Central memory CD8-positive, alpha-beta T cell (primary cell): ENCODE data around the gene GNPAT.

ENCODE experiments used
- ATAC-seq: fragments of 150-1000 bp; cut with Tn5 transposase; replicated peaks from 2 replicates; pipeline ENCODE4 v1.10.0; 2022; ENCODE audit warnings: mild to moderate bottlenecking, moderate FRiP score, moderate number of reproducible peaks; ENCODE audit not compliant: poor library complexity, severe bottlenecking; ENCODE audit errors: extremely low read depth
- DNase-seq, 2 donors: peaks; one replicate each; pipeline ENCODE4 v3.0.0; 2021; ENCODE audit warnings: low spot score in 2 of 2
- H3K27ac Mint-ChIP-seq: one replicate; pipeline ENCODE4 v1.8.0; 2022; ENCODE audit warnings: low read depth, mild to moderate bottlenecking, moderate library complexity, mixed read lengths
- H3K27me3 Mint-ChIP-seq: one replicate; pipeline ENCODE4 v1.8.0; 2022; ENCODE audit warnings: mixed read lengths
- H3K36me3 Mint-ChIP-seq: one replicate; pipeline ENCODE4 v1.8.0; 2022; ENCODE audit warnings: mild to moderate bottlenecking, moderate library complexity, mixed read lengths; ENCODE audit not compliant: insufficient read depth
- H3K4me1 Mint-ChIP-seq: one replicate; pipeline ENCODE4 v1.8.0; 2022; ENCODE audit warnings: mixed read lengths
- H3K4me3 Mint-ChIP-seq: one replicate; pipeline ENCODE4 v1.8.0; 2022; ENCODE audit warnings: mild to moderate bottlenecking, moderate library complexity, mixed read lengths
- H3K9me3 Mint-ChIP-seq: one replicate; pipeline ENCODE4 v1.8.0; 2022; ENCODE audit warnings: mixed read lengths

The GNPAT gene

DNA sequence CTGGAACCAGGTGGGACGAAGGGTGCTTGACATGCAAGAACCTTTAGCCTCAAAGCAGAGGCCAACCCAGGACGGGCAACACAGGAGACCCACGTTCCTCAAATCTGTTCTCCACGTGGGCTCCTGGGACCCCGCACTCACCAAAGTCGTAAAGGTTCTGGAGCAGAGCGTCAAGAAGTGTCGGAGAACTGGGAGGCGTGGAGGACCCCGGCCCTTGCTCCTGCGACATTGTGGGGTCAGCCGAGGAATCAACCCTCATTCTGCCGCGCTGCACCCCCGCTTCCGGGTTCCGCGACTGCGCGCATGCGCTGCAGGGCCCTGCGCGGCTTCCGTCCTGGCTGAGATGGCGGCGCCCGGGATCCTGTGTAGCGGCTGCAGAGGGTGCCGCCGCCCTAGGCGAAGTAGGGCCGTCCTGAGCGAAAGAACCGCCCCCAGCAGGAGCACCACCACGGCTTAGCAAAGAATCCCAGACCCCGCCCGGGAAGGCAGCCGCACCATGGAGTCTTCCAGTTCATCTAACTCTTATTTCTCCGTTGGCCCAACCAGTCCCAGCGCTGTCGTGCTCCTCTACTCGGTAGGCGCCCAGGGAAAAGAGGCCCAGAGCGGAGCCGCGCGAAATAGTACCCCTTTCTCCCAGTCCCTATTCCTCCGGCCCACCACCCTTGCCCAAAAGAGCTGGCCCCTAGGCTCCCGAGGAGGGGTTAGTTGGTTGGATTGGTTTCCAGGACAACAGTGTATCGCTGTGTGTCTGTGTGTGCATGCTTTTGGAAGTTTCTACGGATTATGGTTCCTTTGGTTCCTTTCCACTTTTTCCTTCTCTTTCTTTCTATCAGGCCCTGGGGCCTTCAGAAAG is at the start of gene GNPAT:
GNPAT (plus strand) TSS at position 330 of the 853 bp plus-strand sequence; CDS start at position 497, 167 bp downstream.
- H3K4me1 Mint-ChIP-seq = peaks cover 67% of the 10 kb centered on the region
- DNase-seq = peak; percentile 84 to 88
- peak within 1 kb of the TSS; percentile 97 for H3K4me3 Mint-ChIP-seq
- peaks cover 30% of the 10 kb centered on the region for H3K36me3 Mint-ChIP-seq
- H3K27me3 Mint-ChIP-seq = no peaks in the 10 kb centered on the region
- peak within 1 kb of the TSS; percentile 97 for H3K27ac Mint-ChIP-seq
- ATAC-seq = peak; percentile 98
- H3K9me3 Mint-ChIP-seq = no peaks in the 10 kb centered on the region

DNA sequence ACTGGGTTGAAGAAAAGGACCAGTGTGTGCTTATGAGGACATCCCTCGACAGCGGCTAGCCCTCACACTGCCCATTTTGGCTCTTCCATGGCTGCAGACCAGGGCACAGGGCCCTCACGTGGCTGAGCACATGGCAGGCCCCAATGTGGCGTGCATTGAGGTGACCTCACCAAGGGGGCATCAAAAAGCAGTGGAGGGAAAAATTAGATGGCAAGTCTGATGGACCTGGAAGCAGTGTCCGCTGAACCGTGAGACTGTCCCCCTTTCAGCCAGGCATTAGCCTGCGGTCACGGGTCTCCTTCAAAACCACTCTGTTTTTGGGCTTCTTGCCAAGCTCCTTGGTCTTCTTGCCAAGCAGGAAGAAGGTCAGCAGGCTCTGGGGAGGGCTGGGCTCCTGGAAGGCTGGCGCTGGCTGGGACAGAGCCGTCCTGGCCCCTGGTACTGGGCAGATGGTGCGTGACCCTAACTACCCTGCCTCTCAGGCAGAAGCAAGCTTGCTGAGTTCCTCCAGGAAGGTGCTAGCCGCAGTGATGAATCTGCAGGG is 48.3 kb upstream of the GNPAT start:
- ATAC-seq (no peak), DNase-seq (no peak)
- H3K4me1 Mint-ChIP-seq = no peaks in the 10 kb centered on the region
- H3K36me3 Mint-ChIP-seq = no peaks in the 10 kb centered on the region
- no peaks in the 10 kb centered on the region for H3K9me3 Mint-ChIP-seq
- no peak overlapping the region for H3K4me3 Mint-ChIP-seq
- no peak overlapping the region for H3K27ac Mint-ChIP-seq
- peaks cover 38% of the 10 kb centered on the region for H3K27me3 Mint-ChIP-seq

DNA sequence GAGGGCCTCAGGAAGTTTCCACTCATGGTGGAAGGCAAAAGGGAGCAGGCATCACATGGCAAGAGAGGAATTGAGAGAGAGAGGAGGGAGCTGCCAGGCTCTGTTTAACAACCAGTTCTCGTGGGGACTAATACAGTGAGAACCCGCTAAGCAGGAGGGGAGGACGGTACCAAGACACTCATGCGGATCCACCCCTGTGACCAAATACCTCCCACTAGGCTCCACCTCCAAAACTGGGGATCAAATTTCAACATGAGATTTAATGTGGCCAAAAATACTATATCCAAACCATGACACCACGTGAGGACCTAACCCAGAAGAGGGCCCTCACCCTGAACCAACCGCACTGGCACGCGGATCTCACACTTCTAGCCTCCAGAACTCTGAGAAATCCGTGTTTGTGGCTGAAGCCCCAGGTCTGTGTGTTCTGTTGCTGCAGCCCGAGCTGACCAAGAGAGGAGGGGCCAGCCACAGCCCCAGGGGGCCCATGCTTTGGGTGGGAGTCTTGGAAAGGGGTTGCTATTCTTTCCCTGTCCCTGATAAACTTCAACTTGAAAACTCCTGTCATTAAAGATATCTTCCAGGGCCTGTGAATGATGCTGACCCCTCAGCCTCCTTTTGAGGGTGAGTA is 47.2 kb upstream of the GNPAT start:
- DNase-seq = no peak
- H3K9me3 Mint-ChIP-seq = no peaks in the 10 kb centered on the region
- H3K27ac Mint-ChIP-seq = no peak overlapping the region
- H3K36me3 Mint-ChIP-seq = no peaks in the 10 kb centered on the region
- no peak overlapping the region for H3K4me3 Mint-ChIP-seq
- no peaks in the 10 kb centered on the region for H3K4me1 Mint-ChIP-seq
- no peak for ATAC-seq
- H3K27me3 Mint-ChIP-seq = peaks cover 31% of the 10 kb centered on the region

DNA sequence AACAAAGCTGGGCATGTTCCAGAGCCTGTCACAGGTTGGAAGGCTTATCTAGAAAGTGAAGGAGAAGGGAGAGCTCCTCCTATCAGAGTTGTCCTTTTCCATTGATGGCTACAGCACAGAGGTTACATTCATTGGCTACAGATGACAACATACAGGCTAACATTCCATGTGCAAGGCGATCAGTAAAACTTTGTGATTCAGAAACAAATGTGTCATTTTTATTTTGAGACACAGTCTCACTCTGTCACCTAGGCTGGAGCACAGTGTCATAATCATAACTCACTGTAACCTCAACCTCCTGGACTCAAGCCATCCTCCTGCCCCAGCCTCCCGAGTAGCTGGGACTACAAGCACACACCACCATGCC is 46.6 kb upstream of the GNPAT start:
- Mint-ChIP-seq H3K4me1 (no peaks in the 10 kb centered on the region), H3K36me3 (no peaks in the 10 kb centered on the region), H3K9me3 (no peaks in the 10 kb centered on the region), H3K27me3 (peaks cover 29% of the 10 kb centered on the region), H3K4me3 (no peak overlapping the region), H3K27ac (no peak overlapping the region)
- DNase-seq = no peak
- ATAC-seq = no peak

DNA sequence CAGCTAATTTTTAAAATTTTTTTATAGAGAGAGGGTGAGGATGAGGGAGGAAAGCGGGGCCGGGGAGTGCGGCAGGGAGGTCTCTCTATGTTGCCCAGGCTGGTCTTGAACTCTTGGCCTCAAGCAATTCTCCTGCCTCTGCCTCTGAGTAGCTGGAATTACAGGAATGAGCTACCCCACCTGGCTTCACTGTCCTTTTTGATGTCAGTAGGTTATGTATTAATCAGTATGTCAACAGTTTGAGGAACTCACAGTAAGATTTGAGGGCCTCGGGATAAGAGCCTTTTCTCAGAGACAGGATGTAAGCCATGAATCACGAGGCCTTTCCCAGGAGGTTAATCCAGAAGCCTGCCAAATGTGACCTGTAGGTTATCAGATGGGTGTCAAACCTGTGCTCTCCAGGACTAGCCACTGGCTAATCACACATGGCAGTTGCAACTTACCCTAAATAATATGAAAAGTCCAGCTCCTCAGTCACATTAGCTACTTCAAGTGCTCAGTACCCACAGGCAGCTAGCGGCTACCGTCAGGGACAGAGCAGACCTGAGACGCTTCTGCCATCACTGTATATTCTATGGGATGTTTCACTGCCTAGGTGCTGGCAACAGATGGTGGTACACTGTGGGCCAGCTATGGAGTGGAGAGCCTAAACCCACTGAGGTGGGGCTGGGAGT is 46.0 kb upstream of the GNPAT start:
- Mint-ChIP-seq H3K9me3 (no peaks in the 10 kb centered on the region), H3K4me1 (no peaks in the 10 kb centered on the region), H3K27ac (no peak overlapping the region), H3K36me3 (no peaks in the 10 kb centered on the region), H3K4me3 (no peak overlapping the region), H3K27me3 (peaks cover 35% of the 10 kb centered on the region)
- ATAC-seq (no peak), DNase-seq (no peak)

DNA sequence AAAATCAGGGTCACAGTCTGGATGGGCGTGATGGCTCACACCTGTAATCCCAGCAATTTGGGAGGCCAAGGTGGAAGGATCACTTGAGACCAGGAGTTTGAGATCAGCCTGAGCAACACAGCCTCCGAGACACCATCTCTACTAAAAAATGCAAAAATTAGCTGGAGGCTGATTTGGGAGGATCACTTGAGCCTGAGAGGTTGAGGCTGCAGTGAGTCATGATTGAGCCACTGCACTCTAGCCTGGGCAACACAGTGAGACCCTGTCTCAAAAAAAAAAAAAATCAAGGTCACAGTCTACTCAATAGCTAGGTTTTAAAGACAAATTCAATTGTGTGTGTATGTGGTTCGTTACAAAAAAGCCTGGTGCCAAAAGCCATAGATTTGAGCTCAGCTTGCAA is 44.7 kb upstream of the GNPAT start:
- Mint-ChIP-seq H3K4me1 (no peaks in the 10 kb centered on the region), H3K27ac (no peak overlapping the region), H3K36me3 (no peaks in the 10 kb centered on the region), H3K27me3 (peaks cover 25% of the 10 kb centered on the region), H3K4me3 (no peak overlapping the region), H3K9me3 (no peaks in the 10 kb centered on the region)
- ATAC-seq = no peak
- no peak for DNase-seq

DNA sequence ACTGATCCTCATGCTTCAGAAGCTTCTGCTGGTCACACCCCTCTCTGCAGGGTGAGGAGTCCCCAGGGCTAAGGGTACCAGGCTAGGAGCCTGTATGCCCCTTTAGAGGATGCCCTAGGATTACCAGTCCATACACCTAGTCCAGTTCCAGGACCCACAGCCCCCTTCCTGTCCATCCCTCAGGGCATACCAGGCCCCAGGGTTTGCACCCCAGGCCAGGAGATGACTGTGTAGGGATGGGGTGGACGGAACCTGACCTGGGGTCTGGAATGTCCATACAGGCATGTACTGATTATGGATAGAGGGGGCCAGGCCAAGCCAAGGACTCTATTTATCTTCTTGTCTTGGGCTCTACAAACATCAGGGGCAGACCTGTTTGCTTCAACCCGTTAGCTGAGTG is 44.3 kb upstream of the GNPAT start:
- Mint-ChIP-seq H3K27me3 (peaks cover 20% of the 10 kb centered on the region), H3K36me3 (no peaks in the 10 kb centered on the region), H3K27ac (no peak overlapping the region), H3K4me1 (peaks cover 3% of the 10 kb centered on the region), H3K4me3 (no peak overlapping the region), H3K9me3 (no peaks in the 10 kb centered on the region)
- DNase-seq = no peak
- ATAC-seq = no peak

DNA sequence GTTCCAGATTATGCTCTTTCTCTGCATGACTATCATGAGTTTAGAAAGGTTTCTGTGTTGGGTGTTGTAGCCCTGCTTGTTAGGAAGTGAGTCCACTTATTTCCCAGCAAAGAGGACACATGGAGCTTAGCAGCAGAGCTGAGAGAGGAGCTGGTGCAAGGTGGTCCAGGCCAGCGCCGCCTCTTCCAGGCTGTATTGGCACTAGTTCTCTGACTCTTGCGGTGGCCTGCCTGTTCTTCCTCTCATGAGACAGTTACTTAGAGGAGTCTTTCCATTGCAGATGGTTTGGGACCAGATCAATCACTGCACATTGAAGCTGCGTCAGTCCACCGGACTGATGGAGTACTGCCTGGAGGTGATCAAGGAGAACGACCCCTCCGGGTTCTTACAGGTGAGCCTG is 41.1 kb upstream of the GNPAT start:
- Mint-ChIP-seq H3K4me1 (peaks cover 12% of the 10 kb centered on the region), H3K27me3 (peaks cover 28% of the 10 kb centered on the region), H3K27ac (no peak overlapping the region), H3K9me3 (no peaks in the 10 kb centered on the region), H3K4me3 (no peak overlapping the region), H3K36me3 (no peaks in the 10 kb centered on the region)
- ATAC-seq (no peak), DNase-seq (no peak)

DNA sequence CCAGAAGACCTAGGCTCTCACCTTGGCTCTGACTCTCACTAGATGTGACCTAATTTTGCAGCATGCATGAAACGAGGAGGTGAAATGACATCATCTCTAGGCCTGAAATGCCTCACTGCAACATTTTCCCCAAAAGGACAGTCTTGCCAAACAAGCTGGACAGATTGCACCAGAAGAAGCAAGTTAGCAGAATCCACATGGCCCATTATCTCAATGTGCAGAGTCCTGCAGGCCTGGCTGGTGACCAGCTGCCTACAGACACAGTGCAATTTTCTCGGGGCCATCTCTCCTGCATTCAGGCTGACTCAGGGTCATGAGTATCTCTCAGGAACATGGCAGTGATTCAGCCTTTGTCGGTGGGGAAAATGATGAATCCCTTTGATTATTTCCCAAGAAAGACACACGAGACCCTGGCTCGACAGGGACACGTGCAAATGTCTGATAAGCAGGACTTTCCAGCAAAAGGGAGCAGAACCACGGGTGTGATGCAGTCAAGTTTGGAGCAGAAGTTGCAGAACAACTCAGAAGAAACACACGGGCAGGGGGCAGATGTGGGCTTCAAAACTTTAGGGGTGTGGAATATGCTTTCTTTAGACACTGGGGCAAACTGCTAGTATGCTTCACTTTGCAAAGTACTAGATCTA is 40.5 kb upstream of the GNPAT start:
- Mint-ChIP-seq H3K9me3 (no peaks in the 10 kb centered on the region), H3K27me3 (peaks cover 35% of the 10 kb centered on the region), H3K4me1 (peaks cover 12% of the 10 kb centered on the region), H3K36me3 (no peaks in the 10 kb centered on the region), H3K4me3 (no peak overlapping the region), H3K27ac (no peak overlapping the region)
- ATAC-seq (no peak), DNase-seq (no peak)

DNA sequence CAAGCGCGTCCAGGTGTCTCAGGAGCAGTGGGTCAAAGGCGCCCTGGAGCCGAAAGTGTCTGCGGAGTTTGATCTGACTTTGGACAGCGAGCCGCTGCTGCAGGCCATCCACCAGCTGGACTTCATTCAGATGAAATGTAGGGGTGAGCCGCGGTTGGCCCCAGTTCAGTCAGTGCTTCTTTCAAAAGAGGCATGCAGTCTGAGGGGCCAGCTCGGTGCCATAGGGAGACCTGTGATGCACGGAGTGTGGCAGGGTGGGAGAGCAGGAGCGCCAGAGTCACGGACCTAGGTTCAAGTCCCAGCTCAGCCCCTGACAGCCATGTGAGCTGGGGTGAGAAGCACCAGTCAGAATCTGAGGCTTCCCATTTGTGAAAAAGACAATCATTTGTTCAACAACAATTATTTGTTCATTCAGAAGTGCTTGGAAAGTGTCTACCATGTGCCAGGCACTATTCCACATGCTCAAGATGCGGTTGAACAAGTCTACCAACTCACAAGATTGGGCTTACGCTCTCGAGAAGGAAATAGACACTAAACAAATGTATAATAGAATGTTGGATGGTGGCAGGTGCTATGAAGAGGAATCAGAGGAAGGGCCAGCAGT is 39.5 kb upstream of the GNPAT start:
- ATAC-seq = no peak
- DNase-seq = no peak
- Mint-ChIP-seq H3K4me3 (no peak overlapping the region), H3K9me3 (no peaks in the 10 kb centered on the region), H3K27ac (no peak overlapping the region), H3K36me3 (no peaks in the 10 kb centered on the region), H3K27me3 (peaks cover 36% of the 10 kb centered on the region), H3K4me1 (peaks cover 12% of the 10 kb centered on the region)

DNA sequence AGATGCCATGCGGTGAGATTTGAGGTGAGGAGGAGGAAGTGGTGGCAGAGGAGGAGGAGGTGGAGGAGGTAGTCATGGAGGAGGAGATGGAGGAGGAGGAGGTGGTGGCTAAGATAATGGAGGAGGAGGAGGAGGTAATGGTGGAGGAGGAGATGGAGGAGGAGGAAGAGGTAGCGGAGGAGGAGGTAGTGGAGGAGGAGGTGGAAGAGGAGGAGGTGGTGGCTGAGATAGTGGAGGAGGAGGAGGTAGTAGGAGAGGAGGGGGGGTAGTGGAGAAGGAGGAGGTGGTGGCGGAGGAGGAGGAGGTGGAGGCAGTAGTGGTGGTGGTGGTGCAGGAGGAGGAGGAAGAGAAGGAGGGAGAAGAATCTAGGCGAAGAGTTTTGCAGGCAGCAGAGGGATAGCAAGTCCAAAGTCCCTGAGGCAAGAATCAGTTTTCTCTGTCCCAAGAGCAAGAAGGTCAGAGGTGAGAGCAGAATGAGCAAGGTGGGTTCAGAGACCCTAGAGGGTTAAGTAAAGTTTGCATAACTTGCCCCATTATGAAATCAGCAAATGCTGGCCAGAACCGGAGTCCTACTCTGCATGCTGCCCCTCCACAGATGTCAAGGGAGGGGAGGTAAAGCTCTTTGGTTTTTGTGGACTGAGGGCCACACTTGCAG is 38.9 kb upstream of the GNPAT start:
- Mint-ChIP-seq H3K36me3 (no peaks in the 10 kb centered on the region), H3K4me3 (no peak overlapping the region), H3K4me1 (peaks cover 12% of the 10 kb centered on the region), H3K27ac (no peak overlapping the region), H3K27me3 (peaks cover 36% of the 10 kb centered on the region), H3K9me3 (no peaks in the 10 kb centered on the region)
- ATAC-seq (no peak), DNase-seq (no peak)
